HepG2 (cell line): ENCODE data around the gene SIKE1. TPM values are rescaled to one million over a fixed set of nuclear protein-coding genes. Genes with fewer than 3 reads are reported as not detected.

ENCODE experiments used
- AFF4 ChIP-seq: sonication (generic); formaldehyde crosslinking; IDR thresholded peaks from 2 replicates; pipeline ENCODE4 v1.4.0; 2020; ENCODE audit warnings: missing genetic modification reagents
- ZBTB39 ChIP-seq: sonication (generic); formaldehyde crosslinking; IDR thresholded peaks from 2 replicates; pipeline ENCODE4 v1.5.0; 2020; ENCODE audit warnings: missing genetic modification reagents
- ZNF792 ChIP-seq: IDR thresholded peaks from 2 replicates; pipeline ENCODE4 v1.6.1; 2016
- polyA plus RNA-seq, 8 experiments: library from polyadenylated mRNA; depleted of rRNA in 3 of 8; stranded (reverse) in 7 of 8; unstranded in 1 of 8; fragments of >200 nt; fragmentation: Illumina TruSeq in 4 of 8; extraction: Trizol in 4 of 8; gene quantifications; 2 replicates each; pipeline versions ENCODE4 v1.2.1 to v1.2.3, GENCODE V29; 2011 to 2016; ENCODE audit warnings: low read depth in 4 of 8, missing spikeins in 1 of 8, mixed read lengths in 1 of 8; ENCODE audit not compliant: insufficient read depth in 1 of 8
- total RNA-seq, 5 experiments: library from RNA; depleted of rRNA; stranded (reverse); fragments of >200 nt; fragmentation: Illumina TruSeq; extraction: Trizol; gene quantifications; 2 replicates each; pipeline ENCODE4 v1.2.3, GENCODE V29; 2016; ENCODE audit warnings: low read depth in 1 of 5
- TF ChIP-seq, protein P1 (sequence below): sonication (generic); formaldehyde crosslinking; IDR thresholded peaks from 2 replicates; pipeline ENCODE4 v1.5.1; 2020; ENCODE audit warnings: missing genetic modification reagents, mild to moderate bottlenecking, borderline replicate concordance

The SIKE1 gene
- total and polyA plus RNA-seq, 2 of the 13 experiments (the other 11 are each of a cell fraction or from before 2014, with no cell fraction given): 36.5 to 58.4 TPM

DNA sequence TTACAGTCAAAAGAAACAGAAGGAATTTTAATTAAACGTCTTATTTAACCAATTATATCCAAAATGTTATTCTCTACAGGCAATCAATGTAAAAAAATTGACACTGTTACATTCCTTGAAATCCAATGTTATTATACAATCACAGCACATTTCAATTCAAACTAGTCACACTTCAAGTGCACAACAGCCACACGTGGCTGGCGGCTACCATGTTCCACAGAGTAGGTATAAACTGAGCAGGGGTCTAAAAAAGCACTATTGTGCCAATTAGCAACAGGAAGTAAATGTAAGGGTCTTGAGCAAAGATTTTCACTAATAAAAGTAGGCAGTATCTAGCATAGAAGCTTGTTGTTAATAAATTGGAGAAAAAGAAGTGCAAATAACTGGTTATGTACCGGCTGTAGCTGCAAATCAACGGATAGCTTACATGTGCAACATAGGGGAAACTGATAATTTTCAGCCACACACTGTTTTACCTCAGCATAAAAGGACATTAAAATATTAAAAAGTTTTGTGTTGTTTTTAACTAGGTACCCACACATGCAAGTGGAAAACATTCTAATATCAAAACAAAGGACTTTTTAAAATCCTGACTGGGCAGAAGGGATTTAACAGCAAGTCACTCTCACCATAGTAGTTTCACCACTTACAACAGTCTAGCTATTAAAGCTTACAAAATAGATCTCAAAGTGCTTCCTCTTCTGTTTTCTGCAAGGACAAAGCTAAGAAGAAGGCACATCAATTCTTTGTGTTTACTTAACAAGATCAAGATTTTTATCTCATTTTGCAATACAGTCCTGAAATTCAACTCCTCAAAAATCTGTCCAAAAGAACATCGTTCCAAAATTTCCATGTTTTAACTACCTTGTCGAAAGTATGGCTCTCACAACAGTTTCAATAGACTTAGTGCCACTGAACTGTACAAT, 25.2 kb downstream of the SIKE1 start (continued):
- TF ChIP-seq AFF4 (CRISPR knock-in tag): no peak
- no peak for TF ChIP-seq ZNF792
- TF ChIP-seq ZBTB39 (CRISPR knock-in tag): no peak
- TF ChIP-seq, protein P1, sequence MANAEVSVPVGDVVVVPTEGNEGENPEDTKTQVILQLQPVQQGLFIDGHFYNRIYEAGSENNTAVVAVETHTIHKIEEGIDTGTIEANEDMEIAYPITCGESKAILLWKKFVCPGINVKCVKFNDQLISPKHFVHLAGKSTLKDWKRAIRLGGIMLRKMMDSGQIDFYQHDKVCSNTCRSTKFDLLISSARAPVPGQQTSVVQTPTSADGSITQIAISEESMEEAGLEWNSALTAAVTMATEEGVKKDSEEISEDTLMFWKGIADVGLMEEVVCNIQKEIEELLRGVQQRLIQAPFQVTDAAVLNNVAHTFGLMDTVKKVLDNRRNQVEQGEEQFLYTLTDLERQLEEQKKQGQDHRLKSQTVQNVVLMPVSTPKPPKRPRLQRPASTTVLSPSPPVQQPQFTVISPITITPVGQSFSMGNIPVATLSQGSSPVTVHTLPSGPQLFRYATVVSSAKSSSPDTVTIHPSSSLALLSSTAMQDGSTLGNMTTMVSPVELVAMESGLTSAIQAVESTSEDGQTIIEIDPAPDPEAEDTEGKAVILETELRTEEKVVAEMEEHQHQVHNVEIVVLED: no peak
